GM19455 (cell line): Measurements from ENCODE around the gene C11orf21.

ENCODE experiments used
- ATAC-seq: cut with Tn5 transposase; IDR thresholded peaks from one replicate; pipeline ENCODE4 v1.9.1; 2021; ENCODE audit not compliant: unreplicated experiment

The C11orf21 gene

GRCh38 chr11:2309251-2310072 is 7.7 kb upstream of the C11orf21 start:
- no peak for ATAC-seq

DNA sequence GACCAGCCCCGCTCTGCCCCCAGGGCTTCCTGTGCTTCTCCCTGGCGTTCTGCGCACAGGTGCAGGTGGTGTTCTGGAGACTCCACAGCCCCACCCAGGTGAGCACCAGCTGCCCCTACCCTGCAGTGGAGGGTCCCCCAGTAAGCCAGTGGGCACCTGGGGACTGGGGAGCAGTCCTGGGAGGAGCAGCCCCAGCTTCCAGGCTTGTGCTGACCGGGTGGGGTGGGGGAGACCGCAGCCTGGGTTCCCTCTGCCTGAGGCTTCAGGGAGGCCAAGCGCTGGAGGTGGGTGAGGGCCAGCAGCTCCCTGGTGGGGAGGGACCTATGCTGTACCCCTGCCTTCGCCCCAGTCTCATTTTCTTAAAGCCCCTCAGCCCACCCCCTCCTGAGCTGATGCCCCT is 7.0 kb upstream of the C11orf21 start:
- ATAC-seq = no peak

DNA sequence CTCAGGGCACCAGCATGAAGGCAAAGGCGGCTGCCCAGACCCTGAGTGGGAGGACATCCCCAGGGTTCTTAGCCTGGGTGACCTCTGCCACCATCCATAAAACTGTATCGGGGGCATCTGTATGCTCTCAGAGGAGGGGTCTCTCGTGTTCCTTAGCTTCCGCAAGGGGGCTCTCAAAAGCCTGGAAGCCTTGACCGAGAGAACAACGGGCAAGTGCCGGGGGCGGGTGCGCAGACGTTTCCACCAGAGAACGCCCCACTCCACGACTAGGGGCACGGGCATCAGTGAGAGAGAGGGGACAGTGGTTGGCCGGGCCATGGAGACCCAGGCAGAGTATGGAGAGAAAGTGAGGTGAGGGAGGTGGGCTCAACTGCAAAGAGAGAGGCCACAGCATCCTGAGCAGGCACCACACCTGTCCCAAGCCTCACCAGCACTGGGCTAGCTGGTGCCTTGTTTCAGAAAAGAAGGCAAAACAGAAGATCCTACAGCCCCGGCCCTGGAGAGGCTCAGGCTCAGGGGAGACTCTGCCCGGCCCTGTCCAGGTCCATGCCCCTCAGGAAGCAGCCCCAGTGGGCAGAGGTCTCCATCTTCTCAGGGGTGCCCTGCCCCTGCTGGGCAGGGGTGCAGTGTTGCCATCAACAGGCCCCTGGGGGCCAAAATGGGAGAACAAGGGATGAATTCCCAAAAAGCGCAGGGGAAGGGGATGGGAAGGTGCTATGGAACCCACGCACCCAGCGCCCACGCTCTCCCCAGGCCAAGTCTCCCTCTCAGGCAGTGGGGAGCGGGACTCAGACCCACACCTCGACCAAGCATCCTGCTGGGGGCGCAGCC is 6.0 kb upstream of the C11orf21 start:
- no peak for ATAC-seq

GRCh38 chr11:2306877-2307500 is 5.3 kb upstream of the C11orf21 start:
- no peak for ATAC-seq

GRCh38 chr11:2306452-2306823 is 4.7 kb upstream of the C11orf21 start:
- no peak for ATAC-seq

GRCh38 chr11:2305788-2306451 is 4.2 kb upstream of the C11orf21 start:
- ATAC-seq = no peak

- no peak for ATAC-seq
These were observed 3.5 kb upstream of the C11orf21 start for GRCh38 chr11:2305140-2305778.

GRCh38 chr11:2304506-2305139 is 2.9 kb upstream of the C11orf21 start:
- no peak for ATAC-seq

- no peak for ATAC-seq
These were observed 2.1 kb upstream of the C11orf21 start for GRCh38 chr11:2303627-2304505.

GRCh38 chr11:2302896-2303626 is 1.3 kb upstream of the C11orf21 start:
- ATAC-seq = no peak

- ATAC-seq = no peak
These were observed 683 bp upstream of the C11orf21 start for GRCh38 chr11:2302306-2302895.

DNA sequence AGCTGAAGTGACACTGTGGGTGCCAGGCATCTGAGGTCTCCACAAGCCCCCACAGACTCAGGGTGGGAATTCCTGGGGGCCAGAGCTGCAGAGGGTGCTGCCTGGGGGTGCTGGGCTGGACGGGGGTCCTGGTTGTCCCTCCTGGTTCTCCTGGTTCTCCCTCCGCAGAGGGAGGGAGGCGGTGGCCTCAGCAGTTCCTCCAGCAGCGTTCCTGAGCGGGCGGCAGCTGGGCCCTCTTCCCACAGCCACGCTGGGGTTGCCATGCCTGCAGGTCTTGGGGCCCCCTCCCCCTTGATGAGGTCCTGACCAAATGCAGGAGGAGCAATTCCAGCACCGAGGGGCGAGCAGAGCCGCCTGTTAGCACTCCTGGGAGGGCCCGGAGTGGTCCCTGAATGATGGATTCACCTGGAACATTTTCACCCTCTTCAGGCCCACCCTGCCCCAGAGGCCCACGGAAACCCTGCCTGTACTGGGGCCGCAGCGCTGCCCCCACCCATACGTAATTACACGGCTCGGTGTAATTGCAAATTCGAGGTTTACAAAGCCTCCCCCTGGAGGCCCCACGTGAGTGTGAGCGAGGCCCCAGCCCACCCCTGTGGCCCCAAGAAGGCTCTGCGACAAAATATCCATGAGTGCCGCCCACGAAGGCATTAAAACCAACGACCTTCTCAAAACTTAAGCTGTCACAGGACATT is 635 bp downstream of the C11orf21 start:
- ATAC-seq = no peak

DNA sequence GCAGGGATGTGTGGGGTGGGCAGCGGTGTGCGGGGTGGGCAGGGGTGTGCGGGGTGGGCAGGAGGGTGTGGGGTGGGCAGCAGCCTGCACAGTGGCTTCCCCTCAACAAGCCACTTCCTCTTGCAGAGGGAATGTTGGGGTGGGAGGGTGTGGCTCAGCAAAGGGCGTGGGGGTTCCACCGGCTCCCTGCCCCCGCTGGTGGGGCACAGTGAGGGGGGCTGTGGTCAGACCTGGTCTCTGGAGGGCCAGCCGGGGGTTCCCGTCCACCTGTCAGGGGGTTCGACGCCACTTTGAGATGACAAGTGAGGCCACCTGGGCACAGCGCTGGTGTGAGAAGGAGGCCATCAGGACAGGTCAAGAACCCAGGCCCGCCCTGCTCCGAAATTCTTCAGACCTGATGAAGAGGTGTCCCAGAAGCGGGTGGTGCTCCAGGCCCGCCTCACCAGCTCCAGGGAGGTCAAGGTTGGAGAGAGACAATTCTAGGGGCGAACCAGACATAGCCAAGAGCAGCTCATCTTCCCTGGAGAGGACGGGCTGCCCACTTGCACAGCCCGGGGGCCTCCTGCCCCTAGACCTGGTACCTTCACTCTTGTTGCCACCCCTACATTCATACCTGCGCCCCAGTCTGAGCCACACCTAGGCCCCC is 1.3 kb downstream of the C11orf21 start:
- ATAC-seq = no peak

GRCh38 chr11:2299773-2300172 is 1.9 kb downstream of the C11orf21 start:
- ATAC-seq = no peak

DNA sequence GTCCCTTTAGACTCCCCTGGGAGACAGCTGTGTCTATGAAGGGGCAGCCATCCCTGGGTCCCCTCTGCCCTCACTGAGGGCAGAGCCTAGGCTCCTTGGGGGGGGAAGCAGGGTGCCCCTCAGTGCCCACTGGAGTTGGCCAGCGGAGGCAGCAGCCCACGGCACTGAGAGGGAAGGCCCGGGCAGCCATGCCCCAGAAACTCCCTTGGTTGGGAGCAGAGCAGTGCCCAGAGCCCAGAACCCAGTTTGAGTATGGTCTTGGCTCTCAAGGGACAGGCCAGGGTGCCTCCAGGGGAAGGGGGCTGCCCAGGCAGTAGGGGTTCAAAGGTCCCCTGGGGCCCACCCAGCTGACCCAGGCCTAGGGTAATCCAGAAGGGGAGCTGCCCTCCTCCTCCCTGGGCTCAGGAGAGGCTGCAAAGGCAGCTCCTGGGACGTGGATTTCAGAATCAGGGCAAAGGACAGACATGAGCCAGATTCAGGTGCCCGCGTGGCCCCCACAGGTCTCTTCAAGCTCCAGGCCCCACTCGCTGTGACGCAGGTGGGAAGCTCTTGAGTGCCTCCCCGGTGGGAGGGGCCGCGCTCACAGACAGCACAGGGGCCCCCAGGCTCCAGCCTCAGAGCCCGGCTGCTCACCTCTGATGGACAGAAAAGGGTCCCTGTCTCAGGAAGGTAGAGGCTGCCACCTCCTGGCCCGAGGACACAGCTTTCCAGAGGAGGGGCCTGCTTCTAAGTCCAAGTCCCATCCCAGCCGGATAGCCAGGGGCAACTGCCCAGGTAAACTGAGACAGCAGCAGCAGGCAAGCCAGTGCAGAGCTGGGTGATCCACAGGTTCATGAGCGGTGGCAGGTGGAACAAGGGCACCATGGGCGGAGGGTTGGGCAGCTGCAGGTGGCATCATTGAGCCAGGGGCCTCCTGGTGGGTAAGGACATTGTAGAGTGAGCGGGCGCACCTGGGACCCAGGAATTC is 2.6 kb downstream of the C11orf21 start:
- ATAC-seq = no peak
